K562 (cell line): ENCODE results near the gene MRPL33. TPM values are rescaled to one million over a fixed set of nuclear protein-coding genes. Genes with fewer than 3 reads are reported as not detected.

ENCODE experiments used
- ATAC-seq: fragments of 200-7000 bp; cut with Tn5 transposase; 3 replicates; pipeline ENCODE4 v1.9.1; 2020; ENCODE audit warnings: moderate library complexity
- BruUV-seq: library from RNA; stranded (reverse); fragments of 400-500 nt; replicated peaks from 2 replicates; lab custom pipeline; 2021; lab: Mats Ljungman, UMichigan
- CTCF ChIA-PET: fragments of 300-600 bp; formaldehyde crosslinking; extraction: SDS; loops from one replicate; lab custom pipeline; 2021; ENCODE audit warnings: low intra/inter-chr PET ratio; lab: Yijun Ruan, JAX
- POLR2A ChIA-PET: fragments of 300-600, 350-650 bp; sonication (Branson Sonifier 250); formaldehyde crosslinking; extraction: SDS; loops from one replicate; lab custom pipeline; 2021; ENCODE audit warnings: antibody characterized with exemption, inconsistent platforms; lab: Yijun Ruan, JAX
- DNase-seq, 4 experiments: peaks; one replicate each; pipeline versions ENCODE4 v3.0.0 to v3.0.0-alpha.2; 2011 to 2018; ENCODE audit warnings: low spot score in 3 of 4, mixed read lengths in 3 of 4; ENCODE audit errors: extremely low read depth in 1 of 4
- FAIRE-seq: peaks from 2 replicates; lab custom pipeline; 2011; peaks lifted over from hg19 to GRCh38; lab: Jason Lieb, UNC
- H2AFZ ChIP-seq: 2 replicates; pipeline ENCODE4 v1.6.0; 2011; ENCODE audit warnings: low read depth, low read length, control low read depth, inconsistent platforms
- H3K27ac ChIP-seq: fragments of 200-600 bp; 3 replicates; pipeline ENCODE4 v1.8.0; 2011; ENCODE audit warnings: low read depth, mild to moderate bottlenecking, control low read depth, inconsistent platforms, low read length, moderate library complexity, mixed read lengths; ENCODE audit errors: extremely low read depth
- H3K27me3 ChIP-seq, 2 experiments: fragments of 300-600 bp in 1 of 2; 2 replicates in 1 of 2; 3 replicates in 1 of 2; pipeline versions ENCODE4 v1.6.0 to v1.8.0; 2011; ENCODE audit warnings: inconsistent platforms in 2 of 2, low read length in 2 of 2, mild to moderate bottlenecking in 1 of 2, mixed read lengths in 1 of 2, moderate library complexity in 1 of 2; ENCODE audit not compliant: control insufficient read depth in 2 of 2, insufficient read depth in 2 of 2
- H3K36me3 ChIP-seq: fragments of 300-600 bp; 3 replicates; pipeline ENCODE4 v1.8.0; 2011; ENCODE audit warnings: mild to moderate bottlenecking, low read length, inconsistent platforms; ENCODE audit not compliant: control insufficient read depth, insufficient read depth
- H3K4me1 ChIP-seq, 2 experiments: fragments of 200-600 bp in 1 of 2; replicated peaks in 1 of 2; 2 replicates in 1 of 2; 3 replicates in 1 of 2; pipeline versions ENCODE4 v1.5.1 to v1.8.0; 2011; ENCODE audit warnings: inconsistent platforms in 2 of 2, low read length in 2 of 2, mild to moderate bottlenecking in 1 of 2, mixed read lengths in 1 of 2, moderate library complexity in 1 of 2; ENCODE audit not compliant: control insufficient read depth in 2 of 2, insufficient read depth in 2 of 2
- H3K4me2 ChIP-seq: 2 replicates; pipeline ENCODE4 v1.6.1; 2011; ENCODE audit warnings: low read length, control low read depth, inconsistent platforms, mixed read lengths; ENCODE audit not compliant: insufficient read depth
- H3K4me3 ChIP-seq: fragments of 200-600 bp; sonication (generic), shearing (Covaris generic); 2 replicates; pipeline ENCODE4 v1.5.1; 2016; ENCODE audit warnings: control low read depth, inconsistent platforms
- H3K79me2 ChIP-seq: fragments of 200-600 bp; 3 replicates; pipeline ENCODE4 v1.8.0; 2011; ENCODE audit warnings: low read length, inconsistent platforms; ENCODE audit not compliant: control insufficient read depth, insufficient read depth
- H3K9ac ChIP-seq, 2 experiments: 2 replicates each; pipeline versions ENCODE4 v1.6.0 to v1.6.1; 2011; ENCODE audit warnings: low read depth in 2 of 2, low read length in 2 of 2, control low read depth in 1 of 2, inconsistent platforms in 1 of 2, mild to moderate bottlenecking in 1 of 2, mixed read lengths in 1 of 2; ENCODE audit not compliant: insufficient read depth in 1 of 2
- H3K9me1 ChIP-seq: one replicate; pipeline ENCODE4 v1.6.0; 2011; ENCODE audit warnings: inconsistent platforms, mild to moderate bottlenecking, low read length, moderate library complexity; ENCODE audit not compliant: control insufficient read depth, insufficient read depth
- H3K9me3 ChIP-seq: replicated peaks from 2 replicates; pipeline ENCODE4 v1.5.1; 2011; ENCODE audit warnings: low read depth, low read length, inconsistent platforms; ENCODE audit not compliant: control insufficient read depth, insufficient read depth
- H4K20me1 ChIP-seq: replicated peaks from 2 replicates; pipeline ENCODE4 v1.6.1; 2011; ENCODE audit warnings: low read length, inconsistent platforms, mixed read lengths; ENCODE audit not compliant: control insufficient read depth, insufficient read depth
- BDP1 ChIP-seq: IDR thresholded peaks from 3 replicates; pipeline ENCODE4 v1.6.1; 2011; ENCODE audit not compliant: insufficient read length, insufficient read depth
- CREBBP ChIP-seq: IDR thresholded peaks from one replicate; pipeline ENCODE4 v1.6.1; 2012; ENCODE audit warnings: low read depth, mild to moderate bottlenecking, control low read depth, inconsistent platforms, low read length
- E2F8 ChIP-seq: fragments of 450-650 bp; IDR thresholded peaks from 2 replicates; pipeline ENCODE4 v1.7.1; 2018; ENCODE audit warnings: mild to moderate bottlenecking, low read depth; ENCODE audit not compliant: partially characterized antibody
- EHMT2 ChIP-seq: fragments of 450-650 bp; IDR thresholded peaks from 2 replicates; pipeline ENCODE4 v1.6.1; 2018; ENCODE audit warnings: antibody characterized with exemption
- FOXJ2 ChIP-seq: fragments of 200-800 bp; sonication (Bioruptor generic); IDR thresholded peaks from 2 replicates; pipeline ENCODE4 v1.6.1; 2016; ENCODE audit warnings: missing genetic modification characterization, missing compliant biosample characterization
- GTF3C2 ChIP-seq: IDR thresholded peaks from 3 replicates; pipeline ENCODE4 v1.6.1; 2011; ENCODE audit warnings: borderline replicate concordance, mild to moderate bottlenecking, moderate library complexity; ENCODE audit not compliant: insufficient read length; ENCODE audit errors: extremely low read depth
- HNRNPH1 ChIP-seq: fragments of 200-400 bp; formaldehyde crosslinking; optimal IDR thresholded peaks from 2 replicates; pipeline ENCODE3; 2017; ENCODE audit warnings: low read depth, mild to moderate bottlenecking, low read length, moderate library complexity
- MIER1 ChIP-seq: fragments of 450-650 bp; IDR thresholded peaks from 2 replicates; pipeline ENCODE4 v1.6.1; 2016; ENCODE audit warnings: antibody characterized with exemption, mild to moderate bottlenecking, low read depth
- OTX1 ChIP-seq: fragments of 450-650 bp; formaldehyde crosslinking; IDR thresholded peaks from 2 replicates; pipeline ENCODE4 v1.4.0; 2022; ENCODE audit warnings: mild to moderate bottlenecking
- POLR2G ChIP-seq: fragments of 200-400 bp; formaldehyde crosslinking; IDR thresholded peaks from 2 replicates; pipeline ENCODE4 v1.6.1; 2017; ENCODE audit warnings: low read depth, mild to moderate bottlenecking, antibody characterized with exemption, low read length, moderate library complexity
- PPARD ChIP-seq: fragments of 250-450 bp; sonication (Bioruptor Pico); IDR thresholded peaks from 2 replicates; pipeline ENCODE4 v1.8.0; 2022; ENCODE audit warnings: inconsistent platforms, mild to moderate bottlenecking, moderate library complexity
- THAP7 ChIP-seq: fragments of 250-450 bp; sonication (Bioruptor Pico); IDR thresholded peaks from 2 replicates; pipeline ENCODE4 v1.5.0; 2021
- ZKSCAN3 ChIP-seq: fragments of 250-450 bp; sonication (Bioruptor Pico); IDR thresholded peaks from 2 replicates; pipeline ENCODE4 v1.4.0; 2020
- ZNF143 ChIP-seq: sonication (generic); formaldehyde crosslinking; IDR thresholded peaks from 2 replicates; pipeline ENCODE4 v1.9.0; 2022; ENCODE audit warnings: mild to moderate bottlenecking, missing genetic modification reagents
- WGBS: fragments of 100-300 bp; shearing (Covaris generic); methylation state at CpG from one replicate; pipeline ENCODE4 v1.1.6; 2016; ENCODE audit warnings: low coverage, mixed read lengths; ENCODE audit not compliant: insufficient coverage; ENCODE audit errors: missing lambda C conversion rate; 5-methylcytosine and 5-hydroxymethylcytosine counted together
- in situ Hi-C: fragments of 300-500 bp; cut with MboI; formaldehyde crosslinking; loops from 4 replicates; pipeline ENCODE4 v1.15.0; 2018; ENCODE audit warnings: inconsistent platforms, mixed read lengths
- intact Hi-C: fragments of 100-400 bp; cut with micrococcal nuclease; formaldehyde crosslinking; loops from 2 replicates; pipeline ENCODE4 v1.14.2; 2022
- polyA plus RNA-seq, 8 experiments: library from polyadenylated mRNA; depleted of rRNA in 4 of 8; stranded (reverse) in 5 of 8; unstranded in 3 of 8; fragments of >200 nt; fragmentation: Nextera tagmentation in 2 of 8; fragmentation: Illumina TruSeq in 1 of 8; extraction: Ambion mirVana in 2 of 8; extraction: Trizol in 1 of 8; gene quantifications; 2 replicates each; pipeline versions ENCODE4 v1.2.1 to v1.2.3, GENCODE V29; 2011 to 2014; ENCODE audit warnings: inconsistent platforms in 1 of 8, missing spikeins in 1 of 8
- total RNA-seq, 7 experiments: library from RNA; depleted of rRNA in 6 of 7; stranded (reverse); fragments of >200 nt in 6 of 7; fragmentation: Illumina TruSeq in 2 of 7; extraction: Trizol in 2 of 7; gene quantifications; 2 replicates each; pipeline versions ENCODE4 v1.2.1 to v1.2.3, GENCODE V29; 2011 to 2021; ENCODE audit warnings: low replicate concordance in 1 of 7

Gene MRPL33
- total and polyA plus RNA-seq, 9 of the 15 experiments (the other 6 are each of a cell fraction or from before 2014, with no cell fraction given): 68.3 to 338 (median 226) TPM

- H3K27me3 ChIP-seq: peaks cover 0 to 10% of the 10 kb centered on the region in 2 experiments; a peak in 2 of 5 replicates
- ChIA-PET CTCF (no interaction called here), POLR2A (interaction anchor here (1.1 kb wide), 1 partner anchor 13 kb away, joined by 7 read pairs; no protein-coding TSS in a partner anchor)
- H3K9me3 ChIP-seq: no peaks in the 10 kb centered on the region
- no peak overlapping the region for H3K4me3 ChIP-seq
- in situ Hi-C loops: no loop called here
- H3K27ac ChIP-seq: no peak overlapping the region; the same call in 2 of the 3 replicates
- ATAC-seq (peak; percentile 76), DNase-seq (peak; percentile 54 to 71 (median 66)), FAIRE-seq (peak; percentile 55)
- 21% methylated on average over 29 of the region's 29 CpGs for WGBS
- peak overlapping the region; percentile 99 for H2AFZ ChIP-seq
- H3K9me1 ChIP-seq: no peaks in the 10 kb centered on the region
- H3K4me2 ChIP-seq: peak overlapping the region; percentile 77
- H3K4me1 ChIP-seq: peaks cover 9 to 11% of the 10 kb centered on the region in 2 experiments; a peak in 4 of 5 replicates
- H3K9ac ChIP-seq: peak overlapping the region; percentile 39 to 54; a peak in 3 of 4 replicates
- intact Hi-C loops: no loop called here
- no peaks in the 10 kb centered on the region for H3K79me2 ChIP-seq
- H4K20me1 ChIP-seq: no peaks in the 10 kb centered on the region
- no TSS peak for BruUV-seq
- H3K36me3 ChIP-seq: no peaks in the 10 kb centered on the region
- TF ChIP-seq EHMT2 (no peak), ZNF143 (no peak), GTF3C2 (no peak), CREBBP (no peak), POLR2G (peak; percentile 63), OTX1 (CRISPR knock-in tag) (no peak), MIER1 (no peak), HNRNPH1 (no peak), FOXJ2 (tag) (no peak), THAP7 (no peak), PPARD (CRISPR knock-in tag) (no peak), E2F8 (no peak), BDP1 (no peak), ZKSCAN3 (CRISPR knock-in tag) (no peak)
Observed at GRCh38 chr2:27765621-27766286, 5.8 kb upstream of the MRPL33 start.
